Measurements from ENCODE around the gene TRMT2A. TPM values are rescaled to one million over a fixed set of nuclear protein-coding genes. Genes with fewer than 3 reads are reported as not detected.
"Not testable (repeated sequence)": the region's sequence is repeated elsewhere in the genome, so short reads cannot be mapped to it uniquely, and the experiment has no call there.

Gene TRMT2A, protein sequence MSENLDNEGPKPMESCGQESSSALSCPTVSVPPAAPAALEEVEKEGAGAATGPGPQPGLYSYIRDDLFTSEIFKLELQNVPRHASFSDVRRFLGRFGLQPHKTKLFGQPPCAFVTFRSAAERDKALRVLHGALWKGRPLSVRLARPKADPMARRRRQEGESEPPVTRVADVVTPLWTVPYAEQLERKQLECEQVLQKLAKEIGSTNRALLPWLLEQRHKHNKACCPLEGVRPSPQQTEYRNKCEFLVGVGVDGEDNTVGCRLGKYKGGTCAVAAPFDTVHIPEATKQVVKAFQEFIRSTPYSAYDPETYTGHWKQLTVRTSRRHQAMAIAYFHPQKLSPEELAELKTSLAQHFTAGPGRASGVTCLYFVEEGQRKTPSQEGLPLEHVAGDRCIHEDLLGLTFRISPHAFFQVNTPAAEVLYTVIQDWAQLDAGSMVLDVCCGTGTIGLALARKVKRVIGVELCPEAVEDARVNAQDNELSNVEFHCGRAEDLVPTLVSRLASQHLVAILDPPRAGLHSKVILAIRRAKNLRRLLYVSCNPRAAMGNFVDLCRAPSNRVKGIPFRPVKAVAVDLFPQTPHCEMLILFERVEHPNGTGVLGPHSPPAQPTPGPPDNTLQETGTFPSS
- 62.7 and 79.7 TPM in 2 replicates for total RNA-seq
- 55.5 TPM for polyA plus RNA-seq (2012)

DNA sequence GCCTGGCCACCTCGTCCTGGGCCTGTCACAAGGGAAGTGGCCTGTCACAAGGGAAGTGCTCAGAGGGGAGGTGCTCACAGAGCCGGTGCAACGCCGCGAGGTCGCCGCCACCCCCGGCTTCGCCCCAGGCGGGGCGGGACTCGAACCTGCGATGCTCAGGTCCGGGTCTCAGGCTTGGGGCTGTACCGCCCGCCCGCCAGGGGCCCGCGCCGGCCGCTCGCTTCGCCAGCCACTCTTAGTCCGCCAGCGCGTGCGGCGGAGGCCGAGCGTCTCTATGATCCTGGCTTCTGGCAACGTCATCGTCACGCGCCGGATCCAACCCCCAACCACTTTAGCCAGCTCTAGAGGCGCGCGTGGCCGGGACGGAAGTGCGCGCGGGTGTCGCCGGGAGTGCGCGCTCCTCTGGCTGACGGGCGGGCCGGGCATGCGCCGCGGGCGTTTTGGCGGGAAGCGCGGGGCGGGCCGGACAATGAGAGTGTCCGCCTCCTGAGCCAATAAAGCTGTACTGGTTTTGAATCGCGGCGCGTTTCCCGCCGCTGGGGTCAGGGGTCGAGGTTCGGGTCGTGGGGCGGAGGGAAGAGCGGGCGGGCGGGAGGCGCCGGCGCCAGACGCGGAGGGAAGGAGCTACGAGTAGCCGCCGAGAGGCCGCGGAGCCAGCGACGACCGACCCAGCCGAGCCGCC lies at the start of gene TRMT2A:
Gene TRMT2A (minus strand): TSS at position 276 of the 682 bp plus-strand sequence. CDS start 320 bp downstream, outside the sequence.
- peak; percentile 99 for DNase-seq (ENCODE audit: low read depth)

DNA sequence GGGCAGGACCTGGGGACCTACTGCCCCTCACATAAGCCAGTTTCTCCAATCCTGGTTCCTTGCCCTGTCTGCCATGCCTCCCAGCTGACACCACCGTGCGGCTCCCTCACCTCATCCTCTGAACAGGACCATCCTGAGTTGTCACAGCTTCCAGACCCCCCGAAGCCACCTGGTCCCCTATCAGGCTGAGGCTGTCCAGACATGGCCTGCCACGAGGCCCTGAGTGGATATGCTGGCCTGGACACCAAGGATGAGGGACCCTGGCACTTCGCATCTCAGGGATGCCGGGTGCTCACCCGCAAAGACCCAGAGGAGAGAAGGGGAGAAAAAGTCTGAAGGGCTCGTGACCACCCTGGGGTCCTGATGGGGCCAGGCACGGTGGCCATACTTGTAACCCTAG lies 49.7 kb upstream of the TRMT2A start:
- no peak for DNase-seq (ENCODE audit: low read depth)

GRCh38 chr22:20165913-20166312 lies 48.9 kb upstream of the TRMT2A start:
- DNase-seq (ENCODE audit: low read depth) = no peak

GRCh38 chr22:20165421-20165820 lies 48.4 kb upstream of the TRMT2A start:
- no peak for DNase-seq (ENCODE audit: low read depth)

GRCh38 chr22:20164863-20165262 lies 47.8 kb upstream of the TRMT2A start:
- DNase-seq (ENCODE audit: low read depth) = no peak

- DNase-seq (ENCODE audit: low read depth) = no peak
These were observed 43.0 kb upstream of the TRMT2A start for GRCh38 chr22:20160041-20160440.

GRCh38 chr22:20159531-20159930 lies 42.5 kb upstream of the TRMT2A start:
- DNase-seq (ENCODE audit: low read depth) = not testable (repeated sequence)

GRCh38 chr22:20159076-20159475 lies 42.0 kb upstream of the TRMT2A start:
- DNase-seq (ENCODE audit: low read depth) = no peak

DNA sequence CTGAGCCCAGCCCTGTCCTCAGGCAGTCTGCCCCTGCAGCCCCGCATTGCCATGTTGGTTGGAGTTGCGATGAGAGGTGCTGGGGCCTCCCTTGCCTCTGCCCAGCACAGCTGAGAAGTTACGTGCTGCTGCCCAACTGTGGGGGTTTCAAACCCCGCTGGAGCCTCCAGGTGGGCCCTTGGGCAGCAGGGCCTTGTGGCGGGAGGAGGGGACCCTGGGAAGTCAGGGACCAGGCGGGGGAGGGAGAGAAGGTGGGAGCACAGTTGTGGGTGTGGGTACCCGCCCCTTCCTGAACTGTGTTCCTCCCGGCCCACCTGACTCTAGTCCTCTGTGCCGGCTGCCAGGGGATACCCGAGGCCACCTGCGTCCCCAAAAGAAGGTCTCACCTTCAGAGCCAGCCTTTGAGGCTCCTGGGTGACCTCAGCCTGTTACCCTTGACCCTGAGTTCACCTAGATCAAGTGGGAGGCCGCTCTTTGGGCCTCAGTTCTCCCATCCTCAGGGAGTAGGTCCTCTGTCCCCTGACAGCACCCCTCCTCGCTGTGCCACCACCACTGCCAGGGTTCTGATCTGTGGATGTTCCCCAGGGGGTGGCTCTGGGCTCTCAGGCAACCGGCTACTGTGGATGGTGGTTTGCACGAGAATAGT lies 41.5 kb upstream of the TRMT2A start:
- DNase-seq (ENCODE audit: low read depth) = no peak

GRCh38 chr22:20157430-20158183 lies 40.6 kb upstream of the TRMT2A start:
- DNase-seq (ENCODE audit: low read depth) = no peak

DNA sequence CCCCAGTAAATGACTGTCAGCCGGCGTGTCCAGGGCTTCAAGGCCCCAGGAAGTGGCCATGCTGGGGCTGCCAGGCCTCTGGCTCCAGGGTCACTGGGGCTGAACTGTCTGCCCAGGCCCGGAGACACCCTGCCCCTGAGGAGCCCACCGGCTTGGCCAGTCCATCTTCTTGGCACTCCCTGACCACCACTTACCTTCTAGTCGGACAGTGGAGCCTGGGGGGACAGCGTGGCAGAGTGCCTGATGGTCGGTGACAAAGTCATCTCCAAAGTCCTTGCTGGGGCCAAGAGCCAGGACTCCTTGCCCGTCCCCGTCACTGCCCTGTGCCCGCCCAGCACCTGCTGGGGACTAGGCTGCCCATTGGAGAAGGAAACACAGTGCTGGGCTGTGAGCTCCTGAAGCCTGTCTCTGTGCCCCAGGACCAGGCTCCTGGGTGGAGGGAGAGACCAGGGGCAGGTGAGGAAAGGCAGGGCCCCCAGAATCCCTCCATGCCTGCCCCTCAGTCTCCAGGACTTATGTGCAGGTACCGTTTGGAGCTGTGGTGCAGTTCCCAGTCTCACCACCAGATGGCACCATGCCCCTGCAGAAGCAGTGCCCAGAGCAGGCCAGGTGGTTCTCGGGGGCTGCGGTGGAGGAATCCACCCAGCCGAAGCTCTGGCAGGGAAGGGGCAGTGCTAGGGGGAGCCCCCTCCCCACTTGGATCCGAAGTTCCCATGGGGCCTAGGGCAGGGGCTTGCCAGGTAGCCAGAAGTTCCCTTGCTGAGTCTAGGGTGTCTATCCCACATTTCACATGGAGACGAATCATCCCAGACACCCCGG lies 39.8 kb upstream of the TRMT2A start:
- peak; percentile 67 for DNase-seq (ENCODE audit: low read depth)

- no peak for DNase-seq (ENCODE audit: low read depth)
These were observed 39.0 kb upstream of the TRMT2A start for GRCh38 chr22:20156042-20156389.

- peak; percentile 45 for DNase-seq (ENCODE audit: low read depth)
These were observed 38.5 kb upstream of the TRMT2A start for GRCh38 chr22:20155330-20156041.

DNA sequence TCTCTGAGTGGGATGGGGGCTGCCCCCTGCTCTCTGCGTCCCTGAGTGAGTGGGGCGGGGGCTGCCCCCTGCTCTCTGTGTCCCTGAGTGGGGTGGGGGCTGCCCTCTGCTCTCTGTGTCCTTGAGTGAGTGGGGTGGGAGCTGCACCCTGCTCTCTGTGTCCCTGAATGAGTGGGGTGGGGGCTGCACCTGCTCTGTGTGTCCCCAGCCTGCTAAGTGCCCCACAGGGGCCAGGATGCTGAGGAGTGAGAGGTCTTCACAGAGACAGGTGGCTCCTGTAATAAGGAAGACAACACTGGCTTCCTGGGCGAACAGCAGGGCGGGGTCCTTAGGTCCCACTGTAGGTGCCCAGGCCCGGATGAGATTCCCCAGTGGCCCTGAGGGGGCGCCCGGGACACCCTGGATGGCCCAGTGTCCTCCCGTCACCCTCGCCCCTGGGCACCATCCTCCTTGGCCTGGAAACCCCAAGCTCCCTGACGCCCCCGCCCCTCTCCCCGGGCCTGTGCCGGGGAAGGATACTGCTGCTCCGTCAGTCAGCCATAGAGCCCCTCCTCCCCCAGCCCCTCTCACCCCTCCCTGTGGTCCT lies 37.7 kb upstream of the TRMT2A start:
- no peak for DNase-seq (ENCODE audit: low read depth)

GRCh38 chr22:20153945-20154344 lies 36.9 kb upstream of the TRMT2A start:
- no peak for DNase-seq (ENCODE audit: low read depth)

DNA sequence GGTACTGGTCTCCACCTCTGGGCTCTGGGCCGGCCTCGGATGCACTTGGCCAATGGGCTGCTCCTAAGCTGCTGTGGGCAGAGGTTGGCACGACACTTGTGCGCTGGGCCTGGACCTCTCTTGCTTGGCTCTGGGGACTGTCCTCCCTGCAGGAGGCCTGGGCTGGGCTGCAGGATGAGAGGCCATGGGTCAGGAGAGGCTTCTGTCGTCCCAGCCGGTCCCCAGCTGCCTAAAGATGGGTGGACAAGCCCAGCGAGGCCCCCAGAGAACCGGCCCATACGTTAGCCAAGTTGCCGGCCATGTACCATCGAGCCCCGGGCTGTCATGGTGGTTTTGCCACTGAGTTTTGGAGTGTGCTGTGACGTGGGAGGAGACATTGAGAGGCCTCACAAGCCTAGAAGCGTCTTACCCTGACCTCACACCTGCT lies 35.5 kb upstream of the TRMT2A start:
- no peak for DNase-seq (ENCODE audit: low read depth)

DNA sequence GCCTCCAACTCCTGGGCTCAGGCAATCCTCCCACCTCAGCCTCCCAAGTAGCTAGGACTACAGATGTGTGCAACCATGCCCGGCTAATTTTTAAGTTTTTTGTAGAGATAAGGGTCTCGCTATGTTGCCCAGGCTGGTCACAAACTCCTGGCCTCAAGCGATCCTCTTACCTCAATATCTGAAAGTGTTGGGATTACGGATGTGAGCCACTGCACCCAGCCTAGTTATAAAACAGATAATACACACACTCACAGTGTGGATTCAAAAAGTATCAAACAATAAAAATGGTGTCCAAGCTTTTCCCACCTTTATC lies 34.2 kb upstream of the TRMT2A start:
- no peak for DNase-seq (ENCODE audit: low read depth)

DNA sequence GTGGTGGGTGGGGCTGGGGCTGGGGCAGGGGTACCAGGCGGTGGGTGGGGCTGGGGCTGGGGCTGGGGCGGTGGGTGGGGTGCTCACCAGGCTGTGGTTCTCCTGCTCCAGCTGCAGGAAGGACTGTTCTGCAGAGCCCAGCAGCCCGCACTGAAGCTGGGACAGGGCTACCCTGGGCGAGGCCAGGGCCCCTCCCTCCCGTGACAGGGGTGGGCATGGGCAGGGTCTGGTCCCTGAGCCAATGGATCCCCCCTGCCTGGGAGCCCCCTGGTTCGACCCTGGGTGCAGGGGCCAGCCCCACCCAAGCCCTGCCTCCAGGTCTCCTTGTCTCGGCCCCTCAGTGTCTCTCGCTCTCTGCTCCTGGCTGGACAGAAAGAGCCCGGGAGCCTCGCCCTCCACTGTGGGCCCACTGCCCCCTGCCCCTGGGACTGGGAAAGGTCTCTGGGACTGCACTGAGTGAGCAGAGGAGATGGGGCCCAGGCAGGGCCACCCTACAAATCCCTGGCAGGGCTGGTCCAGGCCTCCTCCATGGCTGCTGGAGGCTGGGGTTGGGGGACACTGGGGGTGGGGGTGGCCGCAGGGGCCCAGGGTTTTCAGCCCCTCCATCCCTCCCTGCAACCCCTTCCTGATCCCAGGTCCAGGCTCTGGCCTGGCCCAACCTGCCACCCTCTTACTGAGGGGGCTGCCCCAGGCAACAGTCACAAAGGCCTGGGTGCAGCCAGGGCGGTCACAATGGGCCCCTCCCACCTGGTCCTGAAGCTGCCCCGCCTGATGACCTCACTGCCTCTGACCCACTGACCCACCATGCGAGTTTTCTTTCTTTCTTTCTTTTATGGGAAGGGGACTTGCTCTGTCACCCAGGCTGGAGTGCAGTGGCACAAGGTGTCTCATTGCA lies 33.6 kb upstream of the TRMT2A start, which contains the start of gene CCDC188:
Gene CCDC188 (minus strand): TSS at position 675 of the 895 bp plus-strand sequence. CDS start 69 bp downstream, at position 606.
- no peak for DNase-seq (ENCODE audit: low read depth)

Data from myocyte (in vitro differentiated cells).